NCI-H2196 treated with DMSO at 0.1 percent for 48 hours (cell line): ENCODE measurements around the gene HBM.
A peak's percentile ranks its signal among the peaks of the same experiment; 100 is the strongest.
"Not testable (repeated sequence)": the region's sequence is repeated elsewhere in the genome, so short reads cannot be mapped to it uniquely, and the experiment has no call there.

Experiments
- DNase-seq: peaks from one replicate; lab custom pipeline; 2025; ENCODE audit not compliant: unreplicated experiment; lab: John Stamatoyannopoulos, UW

The HBM gene

DNA sequence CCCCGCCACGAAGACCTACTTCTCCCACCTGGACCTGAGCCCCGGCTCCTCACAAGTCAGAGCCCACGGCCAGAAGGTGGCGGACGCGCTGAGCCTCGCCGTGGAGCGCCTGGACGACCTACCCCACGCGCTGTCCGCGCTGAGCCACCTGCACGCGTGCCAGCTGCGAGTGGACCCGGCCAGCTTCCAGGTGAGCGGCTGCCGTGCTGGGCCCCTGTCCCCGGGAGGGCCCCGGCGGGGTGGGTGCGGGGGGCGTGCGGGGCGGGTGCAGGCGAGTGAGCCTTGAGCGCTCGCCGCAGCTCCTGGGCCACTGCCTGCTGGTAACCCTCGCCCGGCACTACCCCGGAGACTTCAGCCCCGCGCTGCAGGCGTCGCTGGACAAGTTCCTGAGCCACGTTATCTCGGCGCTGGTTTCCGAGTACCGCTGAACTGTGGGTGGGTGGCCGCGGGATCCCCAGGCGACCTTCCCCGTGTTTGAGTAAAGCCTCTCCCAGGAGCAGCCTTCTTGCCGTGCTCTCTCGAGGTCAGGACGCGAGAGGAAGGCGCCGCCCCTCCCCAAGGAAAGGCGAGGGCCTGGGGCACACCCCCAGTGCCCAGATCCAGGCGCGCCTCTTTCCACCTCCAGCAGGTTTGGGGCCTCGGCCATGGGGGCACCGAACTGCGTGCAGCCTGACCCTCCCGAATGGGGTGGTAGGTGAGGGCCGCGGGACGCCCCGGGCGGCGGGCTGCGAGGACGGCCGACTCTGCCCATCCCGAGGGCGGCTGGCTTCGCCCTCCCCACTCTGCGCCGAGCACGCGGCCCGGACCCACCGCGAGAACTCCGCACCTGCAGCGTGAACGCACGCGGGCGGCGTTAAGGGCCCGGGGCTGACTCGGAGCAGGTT lies 15.1 kb downstream of the HBM start:
- DNase-seq: peak; percentile 58

DNA sequence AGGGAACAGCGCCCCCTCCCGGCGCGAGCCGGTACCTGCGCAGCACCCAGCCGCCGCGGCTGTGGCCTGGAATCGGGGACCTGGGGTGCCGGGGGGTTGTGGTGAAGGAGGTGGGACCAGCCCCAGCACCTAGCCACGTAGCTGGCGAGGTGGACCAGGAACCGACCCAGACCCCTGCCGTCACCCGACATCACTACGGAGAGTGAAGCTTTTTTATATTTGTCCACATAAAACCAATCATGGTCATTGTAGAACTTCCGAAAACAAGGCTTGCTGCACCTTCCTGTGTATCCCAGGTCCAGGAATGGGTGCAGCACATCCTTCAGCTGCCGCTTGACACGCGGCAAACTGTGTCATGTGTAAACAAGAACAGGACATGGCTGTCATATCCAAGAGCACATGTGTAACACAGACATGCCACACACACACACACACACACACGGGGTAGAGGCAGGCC lies 15.8 kb downstream of the HBM start:
- DNase-seq: no peak

DNA sequence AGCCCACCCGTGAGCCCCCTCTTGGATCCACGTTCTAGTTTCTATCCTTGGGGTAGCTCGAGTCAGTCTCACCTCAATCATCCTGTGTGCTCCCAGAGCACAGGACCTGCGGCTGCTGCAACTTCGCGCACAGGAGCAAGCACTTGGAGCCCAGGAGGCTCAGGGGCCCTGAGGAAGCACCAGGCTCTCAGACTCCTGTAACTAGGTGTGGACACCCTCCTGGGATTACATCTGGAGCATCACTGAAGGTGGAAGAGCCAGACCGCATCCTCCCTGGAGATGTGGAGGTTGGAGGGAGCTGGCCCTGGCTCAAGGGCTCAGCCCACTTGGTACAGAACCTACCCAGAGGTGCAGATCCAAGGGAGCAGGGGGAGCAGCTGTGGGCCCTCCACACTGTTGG lies 17.2 kb downstream of the HBM start:
- no peak for DNase-seq

DNA sequence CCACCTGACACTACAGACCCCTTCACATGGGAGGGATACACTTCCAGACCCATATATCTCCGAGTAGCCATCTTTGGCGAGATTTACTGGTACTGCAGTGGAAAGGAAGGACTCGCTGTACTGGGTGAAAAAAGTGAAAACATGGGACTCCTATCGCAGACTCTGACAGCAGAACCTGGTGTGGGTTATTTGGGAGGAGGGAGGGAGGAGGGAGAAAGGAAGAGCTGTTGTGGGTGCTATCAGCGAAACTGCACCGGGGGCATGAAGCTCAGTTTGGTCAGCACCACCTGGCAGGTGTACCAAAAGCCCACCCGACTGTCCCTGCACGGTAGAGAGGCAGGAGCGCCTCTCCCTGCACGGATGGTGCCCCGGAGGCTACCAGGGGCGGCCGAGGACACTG lies 19.4 kb downstream of the HBM start:
- DNase-seq: no peak

DNA sequence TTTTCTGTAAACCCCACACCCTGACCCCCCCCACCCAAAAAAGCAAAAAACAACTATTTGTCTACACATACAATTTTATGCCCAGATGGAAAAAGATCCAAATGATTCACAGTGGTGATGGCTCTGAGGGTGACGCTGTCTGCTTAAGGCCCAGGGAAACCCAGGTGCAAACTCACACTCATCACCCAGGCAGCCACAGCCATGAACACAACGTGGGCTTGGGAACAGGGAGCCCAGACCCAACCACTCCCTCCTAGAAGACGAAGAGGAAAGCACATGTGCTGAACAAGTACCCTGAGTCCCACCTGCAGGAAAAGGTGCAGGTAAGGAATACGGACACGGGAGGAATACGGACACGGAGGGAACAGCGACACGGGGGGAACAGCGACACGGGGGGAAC lies 19.9 kb downstream of the HBM start:
- no peak for DNase-seq

DNA sequence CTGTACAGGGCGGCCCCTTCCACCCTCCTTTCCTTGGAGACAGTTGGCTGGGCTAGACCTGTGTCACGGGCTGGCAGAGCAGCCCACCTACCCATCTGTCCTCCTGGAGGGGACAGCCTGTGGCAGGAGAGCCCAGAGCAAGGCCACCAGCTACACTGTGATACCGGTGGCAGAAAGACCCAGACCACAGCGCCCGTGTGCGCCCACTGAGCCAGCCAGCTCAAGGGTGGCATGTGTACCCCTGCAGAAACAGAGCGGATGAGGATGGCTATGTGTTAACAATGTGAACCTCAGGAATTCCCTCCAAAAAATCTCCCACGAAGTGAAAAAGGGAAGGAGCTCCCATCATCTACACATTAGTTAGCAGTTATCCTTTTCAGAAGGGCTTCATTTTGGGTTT lies 21.6 kb downstream of the HBM start:
- no peak for DNase-seq

DNA sequence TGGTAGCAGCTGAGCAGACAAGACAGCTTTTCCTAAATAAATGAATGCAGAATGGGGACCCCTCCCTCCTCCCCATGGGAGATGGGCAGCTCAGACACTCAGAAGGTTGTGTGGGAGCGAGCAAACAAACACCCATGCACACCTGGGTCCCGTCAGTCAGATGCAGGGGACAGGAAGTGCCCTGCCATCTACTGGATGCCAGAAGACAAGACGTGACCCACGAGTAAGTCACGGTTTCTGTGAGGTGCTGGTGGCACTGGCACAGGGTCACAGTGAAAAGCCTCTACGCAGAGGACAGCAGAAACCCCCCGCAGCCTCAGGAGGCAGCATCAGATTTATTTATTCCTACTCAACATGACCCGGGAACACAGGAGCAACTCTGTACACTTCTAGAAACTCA lies 22.9 kb downstream of the HBM start:
- DNase-seq: no peak

DNA sequence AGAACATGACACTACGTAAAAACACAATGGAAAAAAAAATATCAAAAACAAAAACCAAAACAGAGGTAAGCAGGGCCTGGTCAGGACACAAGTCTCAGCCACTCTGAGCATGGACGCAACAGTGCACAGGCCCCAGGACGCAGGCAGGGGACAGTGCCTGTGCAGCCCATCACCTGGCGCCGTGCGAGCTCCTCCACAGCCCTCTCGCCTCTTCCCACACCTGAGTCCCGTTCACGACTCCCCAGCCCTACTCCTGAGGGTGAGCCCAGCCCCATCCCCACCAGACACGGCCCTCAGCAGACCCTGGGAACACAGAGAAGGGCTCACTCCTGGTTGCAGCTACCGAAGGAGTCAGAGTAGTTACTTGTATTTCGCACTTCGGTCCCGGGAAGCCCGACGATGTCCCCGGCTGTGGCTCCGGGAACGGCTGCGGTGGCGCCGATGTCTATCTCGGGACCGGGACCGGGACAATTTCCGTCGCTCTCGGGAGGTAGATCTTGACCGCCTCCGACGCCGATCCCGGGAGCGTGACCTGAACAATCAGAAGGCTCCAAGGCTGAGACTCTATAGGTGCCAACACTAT lies 23.9 kb downstream of the HBM start:
- no peak for DNase-seq

DNA sequence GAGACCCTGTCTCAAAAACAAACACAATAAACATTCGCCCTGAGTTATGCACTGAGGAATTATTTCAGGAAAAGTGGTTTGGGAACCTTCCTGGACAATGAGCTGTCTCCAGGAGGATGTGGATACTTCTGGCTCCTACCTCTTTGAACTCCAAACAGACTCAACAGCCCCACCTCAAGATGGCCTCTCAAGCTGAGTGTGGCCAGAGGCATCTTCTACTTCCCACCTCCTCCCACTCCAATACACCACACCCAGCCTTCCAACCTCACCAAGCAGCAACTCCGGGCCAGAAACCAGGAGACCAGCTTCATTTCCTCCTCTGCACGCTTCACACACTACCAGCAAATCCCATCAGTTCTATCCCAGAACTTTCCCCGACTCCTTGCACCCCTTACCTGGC lies 26.1 kb downstream of the HBM start:
- no peak for DNase-seq

DNA sequence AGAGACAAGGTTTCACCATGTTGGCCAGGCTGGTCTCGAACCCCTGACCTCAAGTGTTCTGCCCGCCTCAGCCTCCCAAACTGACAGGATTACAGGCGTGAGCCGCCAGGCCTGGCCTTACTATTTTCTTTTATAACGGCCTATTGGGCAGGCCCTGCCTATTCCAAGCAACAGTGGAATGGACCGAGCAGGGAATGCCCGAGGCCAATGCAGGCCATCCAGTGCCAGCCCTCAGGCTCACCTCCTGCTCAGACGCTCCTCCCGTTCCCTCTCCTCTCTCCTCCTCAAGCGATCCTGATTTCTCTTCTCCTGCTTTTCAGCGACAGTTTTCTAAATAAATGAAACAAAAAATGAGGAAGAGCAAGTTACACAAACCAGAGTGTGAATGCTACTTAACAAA lies 26.9 kb downstream of the HBM start:
- no peak for DNase-seq

DNA sequence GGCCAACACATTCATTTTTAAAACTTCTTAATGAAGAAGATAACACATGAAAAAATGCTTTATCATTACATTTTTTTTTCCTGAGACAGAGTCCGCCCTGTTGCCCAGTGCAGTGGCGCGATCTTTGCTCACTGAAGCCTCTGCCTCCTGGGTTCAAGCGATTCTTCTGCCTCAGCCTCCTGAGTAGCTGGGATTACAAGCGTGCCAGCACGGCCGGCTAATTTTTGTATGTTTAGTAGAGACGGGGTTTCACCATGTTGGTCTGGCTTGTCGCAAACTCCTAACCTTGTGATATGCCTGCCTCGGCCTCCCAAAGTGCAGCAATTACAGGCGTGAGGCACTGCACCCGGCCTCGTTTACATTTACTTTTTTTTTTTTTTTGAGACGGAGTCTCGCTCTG lies 27.7 kb downstream of the HBM start:
- no peak for DNase-seq

DNA sequence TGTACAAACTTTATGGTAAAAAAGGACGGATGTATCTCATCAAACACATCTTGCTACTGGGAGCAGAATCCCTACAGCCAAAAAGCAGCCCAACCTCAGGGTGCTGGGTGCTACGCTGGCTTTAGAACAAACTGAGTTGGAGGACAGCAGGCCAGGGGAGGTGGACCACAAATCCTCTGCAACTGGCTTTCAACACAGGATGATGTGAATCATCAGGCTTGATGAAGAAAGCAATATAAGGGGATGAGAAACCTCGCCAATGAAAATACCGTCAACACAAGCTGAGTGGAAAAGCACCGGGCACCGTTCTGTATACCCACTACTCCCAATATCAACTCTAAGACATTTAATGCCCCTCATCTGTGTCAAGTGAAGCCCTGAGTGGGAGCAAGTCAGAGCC lies 28.7 kb downstream of the HBM start:
- no peak for DNase-seq

DNA sequence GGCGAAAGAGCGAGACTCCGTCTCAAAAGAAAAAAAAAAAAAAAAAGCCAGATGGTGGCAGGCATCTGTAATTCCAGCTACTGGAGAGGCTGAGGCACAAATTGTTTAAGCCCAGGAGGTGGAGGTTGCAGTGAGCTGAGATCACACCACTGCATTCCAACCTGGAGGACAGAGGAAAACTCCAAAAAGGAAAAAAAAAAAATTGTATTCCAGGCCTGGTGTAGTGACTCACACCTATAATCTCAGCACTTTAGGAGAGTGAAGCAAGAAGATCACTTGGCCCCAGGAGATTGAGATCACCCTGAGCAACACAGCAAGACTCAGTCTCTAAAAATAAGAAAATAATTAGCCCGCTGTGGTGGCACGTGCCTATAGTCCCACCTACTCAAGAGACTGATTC lies 34.6 kb downstream of the HBM start:
- DNase-seq: no peak

DNA sequence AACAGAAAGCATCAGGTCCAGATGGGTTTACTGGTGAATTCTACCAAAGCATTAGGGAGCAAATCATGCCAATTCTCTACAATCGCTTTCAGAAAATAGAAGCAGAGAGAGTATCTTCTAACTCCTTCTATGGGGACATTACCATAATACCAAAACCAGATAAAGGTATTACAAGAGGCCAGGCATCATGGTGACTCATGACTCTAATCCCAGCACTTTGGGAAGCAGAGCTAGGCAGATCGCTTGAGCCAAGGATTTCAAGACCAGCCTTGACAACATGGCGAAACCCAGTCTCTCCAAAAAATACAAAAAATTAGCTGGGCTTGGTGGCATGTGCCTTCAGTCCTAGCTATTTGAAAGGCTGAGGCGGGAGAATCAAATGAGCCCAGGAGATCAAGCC lies 37.5 kb downstream of the HBM start:
- no peak for DNase-seq

DNA sequence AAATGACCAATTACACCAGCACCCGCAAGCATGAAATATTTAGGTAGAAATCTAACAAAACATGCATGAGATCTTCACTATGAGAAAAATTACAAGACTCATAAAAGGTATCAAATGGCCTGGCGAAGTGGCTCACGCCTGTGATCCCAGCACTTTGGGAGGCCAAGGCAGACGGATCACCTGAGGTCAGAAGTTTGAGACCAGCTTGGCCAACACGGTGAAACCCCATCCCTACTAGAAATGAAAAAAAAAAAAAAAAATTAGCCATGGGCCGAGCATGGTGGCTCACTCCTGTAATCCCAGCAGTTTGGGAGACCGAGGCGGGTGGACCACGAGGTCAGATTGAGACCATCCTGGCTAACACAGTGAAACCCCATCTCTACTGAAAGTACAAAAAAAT lies 38.3 kb downstream of the HBM start:
- not testable (repeated sequence) for DNase-seq

DNA sequence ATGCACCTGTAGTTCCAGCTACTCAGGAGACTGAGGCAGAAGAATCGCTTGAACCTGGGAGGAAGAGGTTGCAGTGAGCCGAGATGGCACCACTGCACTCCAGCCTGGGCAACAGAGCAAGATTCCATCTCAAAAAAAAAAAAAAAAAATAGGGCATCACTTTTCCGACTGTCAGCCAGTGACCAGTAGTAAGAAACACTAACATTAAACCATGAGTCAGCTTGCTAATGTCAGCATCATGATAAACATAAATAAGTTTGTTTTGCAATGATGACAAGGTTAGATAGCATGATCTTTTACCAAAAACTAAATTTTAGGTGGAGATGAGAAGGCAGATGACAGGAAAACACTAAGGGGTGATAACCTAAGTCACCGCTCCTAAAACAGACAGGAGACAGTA lies 43.6 kb downstream of the HBM start:
- DNase-seq: not testable (repeated sequence)

DNA sequence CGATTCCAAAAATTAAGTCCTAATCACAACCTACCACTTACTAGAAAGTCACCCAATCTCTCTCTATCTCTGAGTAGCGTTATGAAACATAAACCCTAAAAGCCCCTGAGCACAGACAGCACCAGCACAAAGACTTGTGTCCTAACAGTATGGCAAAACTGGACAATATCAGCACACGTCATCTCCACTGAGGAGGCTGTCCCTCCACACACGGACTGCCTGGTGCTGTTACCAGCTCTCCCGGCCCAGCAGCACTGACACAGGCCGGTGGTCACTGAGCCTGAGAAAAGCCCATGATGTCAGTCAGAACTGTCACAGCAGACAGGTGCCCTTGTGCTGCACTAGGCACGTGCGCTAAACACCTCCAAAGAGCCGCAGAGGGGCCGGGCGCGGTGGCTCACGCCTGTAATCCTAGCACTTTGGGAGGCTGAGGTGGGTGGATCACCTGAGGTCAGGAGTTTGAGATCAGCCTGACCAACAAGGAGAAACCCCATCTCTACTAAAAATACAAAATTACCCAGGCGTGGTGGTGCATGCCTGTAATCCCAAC lies 45.9 kb downstream of the HBM start:
- DNase-seq: not testable (repeated sequence)

DNA sequence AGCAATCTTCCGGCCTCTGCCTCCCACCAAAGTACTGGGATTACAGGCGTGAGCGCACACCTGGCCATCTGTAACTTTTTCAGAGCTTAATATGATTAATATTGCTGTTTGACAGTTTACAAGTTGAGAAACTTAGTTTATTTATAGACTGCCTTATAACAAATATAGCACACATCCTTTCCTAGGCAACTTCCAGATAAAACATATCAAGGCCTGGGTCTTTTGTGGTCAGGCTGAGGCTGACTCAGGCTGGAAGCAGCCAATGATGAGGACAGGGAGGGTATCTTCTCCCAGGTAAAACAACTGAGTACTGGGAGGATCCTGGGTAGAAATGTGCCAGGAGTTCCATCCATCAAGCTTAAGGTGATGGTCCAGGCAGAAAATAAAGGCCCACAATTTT lies 47.2 kb downstream of the HBM start:
- DNase-seq: no peak
